ENCODE measurements around the gene AK8.

The AK8 gene

GRCh38 chr9:132837501-132838286 is 40.4 kb downstream of the AK8 start:
- Histone ChIP-seq H3K27ac (ENCODE audit: insufficient read depth in 1 of 2, low read depth in 1 of 2, low read length in 2 of 2, poor library complexity in 1 of 2, severe bottlenecking in 2 of 2) (no peak overlapping the region), H3K27me3 (replicated peaks in 2 of 5; ENCODE audit: control insufficient read depth in 4 of 5, insufficient read depth in 5 of 5, low read length in 4 of 5) (peaks cover 0 to 2% (median 0%) of the 10 kb centered on the region in 5 experiments), H3K4me1 (ENCODE audit: control extremely low read depth in 1 of 4, control insufficient read depth in 4 of 4, insufficient read depth in 4 of 4, low read length in 3 of 4) (no peaks in the 10 kb centered on the region), H3K9me3 (ENCODE audit: control extremely low read depth in 1 of 5, control insufficient read depth in 4 of 5, insufficient read depth in 2 of 5, low read depth in 1 of 5, low read length in 4 of 5) (no peaks in the 10 kb centered on the region), H3K4me3 (ENCODE audit: control insufficient read depth in 1 of 7, extremely low read depth in 1 of 7, insufficient read depth in 4 of 7, low read depth in 2 of 7, low read length in 6 of 7) (no peak overlapping the region), H3K36me3 (ENCODE audit: control insufficient read depth in 4 of 4, insufficient read depth in 4 of 4, low read length in 3 of 4) (no peaks in the 10 kb centered on the region)
- POLR2A ChIA-PET, result no interaction called here
- WGBS (ENCODE audit: insufficient coverage), result 94% methylated on average over 12 of the region's 16 CpGs
- CTCF ChIA-PET, result no interaction called here
- DNase-seq, result no peak

GRCh38 chr9:132834343-132834742 is 43.7 kb downstream of the AK8 start:
- Histone ChIP-seq H3K27ac (ENCODE audit: insufficient read depth in 1 of 2, low read depth in 1 of 2, low read length in 2 of 2, poor library complexity in 1 of 2, severe bottlenecking in 2 of 2) (no peak overlapping the region), H3K4me3 (ENCODE audit: control insufficient read depth in 1 of 7, extremely low read depth in 1 of 7, insufficient read depth in 4 of 7, low read depth in 2 of 7, low read length in 6 of 7) (no peak overlapping the region), H3K27me3 (replicated peaks in 2 of 5; ENCODE audit: control insufficient read depth in 4 of 5, insufficient read depth in 5 of 5, low read length in 4 of 5) (peaks cover 0 to 4% (median 0%) of the 10 kb centered on the region in 5 experiments), H3K4me1 (ENCODE audit: control extremely low read depth in 1 of 4, control insufficient read depth in 4 of 4, insufficient read depth in 4 of 4, low read length in 3 of 4) (no peaks in the 10 kb centered on the region), H3K36me3 (ENCODE audit: control insufficient read depth in 4 of 4, insufficient read depth in 4 of 4, low read length in 3 of 4) (no peaks in the 10 kb centered on the region), H3K9me3 (ENCODE audit: control extremely low read depth in 1 of 5, control insufficient read depth in 4 of 5, insufficient read depth in 2 of 5, low read depth in 1 of 5, low read length in 4 of 5) (no peaks in the 10 kb centered on the region)
- no peak for DNase-seq
- CTCF ChIA-PET, result no interaction called here
- POLR2A ChIA-PET, result no interaction called here
- WGBS (ENCODE audit: insufficient coverage), result 98% methylated on average over 7 of the region's 7 CpGs

- Histone ChIP-seq H3K27me3 (replicated peaks in 2 of 5; ENCODE audit: control insufficient read depth in 4 of 5, insufficient read depth in 5 of 5, low read length in 4 of 5) (peaks cover 0 to 4% (median 0%) of the 10 kb centered on the region in 5 experiments), H3K4me1 (ENCODE audit: control extremely low read depth in 1 of 4, control insufficient read depth in 4 of 4, insufficient read depth in 4 of 4, low read length in 3 of 4) (no peaks in the 10 kb centered on the region), H3K36me3 (ENCODE audit: control insufficient read depth in 4 of 4, insufficient read depth in 4 of 4, low read length in 3 of 4) (no peaks in the 10 kb centered on the region), H3K9me3 (ENCODE audit: control extremely low read depth in 1 of 5, control insufficient read depth in 4 of 5, insufficient read depth in 2 of 5, low read depth in 1 of 5, low read length in 4 of 5) (no peaks in the 10 kb centered on the region), H3K27ac (ENCODE audit: insufficient read depth in 1 of 2, low read depth in 1 of 2, low read length in 2 of 2, poor library complexity in 1 of 2, severe bottlenecking in 2 of 2) (no peak overlapping the region), H3K4me3 (ENCODE audit: control insufficient read depth in 1 of 7, extremely low read depth in 1 of 7, insufficient read depth in 4 of 7, low read depth in 2 of 7, low read length in 6 of 7) (no peak overlapping the region)
- WGBS (ENCODE audit: insufficient coverage), result 96% methylated on average over 21 of the region's 24 CpGs
- no peak for DNase-seq
- ChIA-PET POLR2A (no interaction called here), CTCF (no interaction called here)
Measured at GRCh38 chr9:132833550-132834121, 44.4 kb downstream of the AK8 start.

GRCh38 chr9:132832171-132832881 is 45.8 kb downstream of the AK8 start:
- Histone ChIP-seq H3K9me3 (ENCODE audit: control extremely low read depth in 1 of 5, control insufficient read depth in 4 of 5, insufficient read depth in 2 of 5, low read depth in 1 of 5, low read length in 4 of 5) (no peaks in the 10 kb centered on the region), H3K36me3 (ENCODE audit: control insufficient read depth in 4 of 4, insufficient read depth in 4 of 4, low read length in 3 of 4) (no peaks in the 10 kb centered on the region), H3K4me3 (ENCODE audit: control insufficient read depth in 1 of 7, extremely low read depth in 1 of 7, insufficient read depth in 4 of 7, low read depth in 2 of 7, low read length in 6 of 7) (no peak overlapping the region), H3K27ac (ENCODE audit: insufficient read depth in 1 of 2, low read depth in 1 of 2, low read length in 2 of 2, poor library complexity in 1 of 2, severe bottlenecking in 2 of 2) (no peak overlapping the region), H3K4me1 (ENCODE audit: control extremely low read depth in 1 of 4, control insufficient read depth in 4 of 4, insufficient read depth in 4 of 4, low read length in 3 of 4) (no peaks in the 10 kb centered on the region), H3K27me3 (replicated peaks in 2 of 5; ENCODE audit: control insufficient read depth in 4 of 5, insufficient read depth in 5 of 5, low read length in 4 of 5) (peaks cover 0 to 3% (median 0%) of the 10 kb centered on the region in 5 experiments)
- ChIA-PET POLR2A (no interaction called here), CTCF (interaction anchor here (1.2 to 1.7 kb wide), 2 partner anchors 12 to 45 kb away, joined by 3 to 5 read pairs; partner anchors contain the start of gene AK8)
- DNase-seq, result no peak
- WGBS (ENCODE audit: insufficient coverage), result 92% methylated on average over 7 of the region's 9 CpGs

- H3K4me3 ChIP-seq (ENCODE audit: control insufficient read depth in 1 of 7, extremely low read depth in 1 of 7, insufficient read depth in 4 of 7, low read depth in 2 of 7, low read length in 6 of 7), result no peak overlapping the region
- no peaks in the 10 kb centered on the region for H3K36me3 ChIP-seq (ENCODE audit: control insufficient read depth in 4 of 4, insufficient read depth in 4 of 4, low read length in 3 of 4)
- peaks cover 0 to 4% (median 0%) of the 10 kb centered on the region in 5 experiments for H3K27me3 ChIP-seq (replicated peaks in 2 of 5; ENCODE audit: control insufficient read depth in 4 of 5, insufficient read depth in 5 of 5, low read length in 4 of 5)
- CTCF ChIA-PET, result interaction anchor here (0.7 kb wide), 1 partner anchor 502 kb away, joined by 3 read pairs; no protein-coding TSS in a partner anchor
- no peaks in the 10 kb centered on the region for H3K9me3 ChIP-seq (ENCODE audit: control extremely low read depth in 1 of 5, control insufficient read depth in 4 of 5, insufficient read depth in 2 of 5, low read depth in 1 of 5, low read length in 4 of 5)
- DNase-seq, result no peak
- 90% methylated on average over 16 of the region's 16 CpGs for WGBS (ENCODE audit: insufficient coverage)
- POLR2A ChIA-PET, result no interaction called here
- no peak overlapping the region for H3K27ac ChIP-seq (ENCODE audit: insufficient read depth in 1 of 2, low read depth in 1 of 2, low read length in 2 of 2, poor library complexity in 1 of 2, severe bottlenecking in 2 of 2)
- no peaks in the 10 kb centered on the region for H3K4me1 ChIP-seq (ENCODE audit: control extremely low read depth in 1 of 4, control insufficient read depth in 4 of 4, insufficient read depth in 4 of 4, low read length in 3 of 4)
Measured at GRCh38 chr9:132828201-132828770, 49.8 kb downstream of the AK8 start.

- Histone ChIP-seq H3K4me3 (ENCODE audit: control insufficient read depth in 1 of 7, extremely low read depth in 1 of 7, insufficient read depth in 4 of 7, low read depth in 2 of 7, low read length in 6 of 7) (no peak overlapping the region), H3K36me3 (ENCODE audit: control insufficient read depth in 4 of 4, insufficient read depth in 4 of 4, low read length in 3 of 4) (no peaks in the 10 kb centered on the region), H3K4me1 (ENCODE audit: control extremely low read depth in 1 of 4, control insufficient read depth in 4 of 4, insufficient read depth in 4 of 4, low read length in 3 of 4) (no peaks in the 10 kb centered on the region), H3K27me3 (replicated peaks in 2 of 5; ENCODE audit: control insufficient read depth in 4 of 5, insufficient read depth in 5 of 5, low read length in 4 of 5) (peaks cover 0 to 4% (median 0%) of the 10 kb centered on the region in 5 experiments), H3K9me3 (ENCODE audit: control extremely low read depth in 1 of 5, control insufficient read depth in 4 of 5, insufficient read depth in 2 of 5, low read depth in 1 of 5, low read length in 4 of 5) (no peaks in the 10 kb centered on the region), H3K27ac (ENCODE audit: insufficient read depth in 1 of 2, low read depth in 1 of 2, low read length in 2 of 2, poor library complexity in 1 of 2, severe bottlenecking in 2 of 2) (no peak overlapping the region)
- 100% methylated on average over 5 of the region's 5 CpGs for WGBS (ENCODE audit: insufficient coverage)
- ChIA-PET POLR2A (no interaction called here), CTCF (interaction anchor here (1.9 kb wide), 1 partner anchor 11 kb away, joined by 6 read pairs; no protein-coding TSS in a partner anchor)
- DNase-seq, result no peak
Measured at GRCh38 chr9:132827366-132827765, 50.7 kb downstream of the AK8 start.

Data from common myeloid progenitor, CD34-positive (primary cell).